ENCODE measurements around the gene KCNQ2. TPM values are rescaled to one million over a fixed set of nuclear protein-coding genes. Genes with fewer than 3 reads are reported as not detected.

The KCNQ2 gene
- total RNA-seq, 4 donors from 2014 or later: not detected

DNA sequence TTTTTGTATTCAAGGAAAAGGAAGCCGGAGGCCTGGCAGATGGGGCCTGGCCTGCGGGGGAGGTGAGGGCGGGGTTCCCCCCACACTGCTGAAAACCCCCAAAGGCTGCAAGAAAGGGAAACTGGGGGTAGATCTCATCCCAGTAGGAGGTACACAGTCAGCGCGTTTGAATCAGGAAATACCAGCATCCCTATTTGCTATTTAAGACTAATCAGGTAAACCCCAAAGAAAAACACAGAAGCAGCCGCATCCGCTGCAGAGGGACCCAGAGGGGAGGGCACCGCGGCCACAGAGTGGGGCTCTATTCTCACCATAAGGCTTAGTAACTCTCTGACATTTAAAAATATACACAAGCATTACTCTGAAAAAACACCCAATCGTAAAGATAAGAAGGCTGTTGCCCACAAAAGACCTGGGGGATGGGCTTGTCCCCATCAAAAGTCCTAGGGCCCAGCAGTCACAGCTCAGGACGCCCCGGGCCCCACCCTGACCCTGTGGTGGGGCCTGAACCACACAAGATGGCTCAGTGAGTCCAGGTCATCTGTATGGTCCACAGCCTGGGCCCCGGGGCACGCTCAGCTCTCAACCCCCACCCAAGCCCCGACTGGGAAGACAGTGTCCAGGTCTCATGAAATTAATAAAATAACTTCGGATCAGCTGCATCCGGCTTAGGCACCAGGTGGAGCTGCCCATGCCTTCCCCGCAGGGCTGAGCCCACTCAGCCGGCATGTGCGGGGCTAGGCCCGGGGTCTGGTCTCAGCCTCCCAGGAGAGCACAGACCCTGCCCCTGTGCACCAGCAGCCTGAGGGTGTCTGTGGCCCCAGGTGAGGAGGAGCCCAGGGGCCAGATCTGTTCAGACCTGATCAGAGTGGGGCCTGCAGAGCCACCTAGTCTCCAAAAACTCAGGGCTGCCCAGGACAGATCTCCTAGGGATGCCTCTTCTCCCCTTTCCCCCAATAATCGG is 31.0 kb downstream of the KCNQ2 start:
- WGBS, 2 donors: 30 to 34% methylated on average over 8 to 11 of the region's 22 CpGs
- DNase-seq: no peak
- no peak overlapping the region for H3K27ac ChIP-seq

DNA sequence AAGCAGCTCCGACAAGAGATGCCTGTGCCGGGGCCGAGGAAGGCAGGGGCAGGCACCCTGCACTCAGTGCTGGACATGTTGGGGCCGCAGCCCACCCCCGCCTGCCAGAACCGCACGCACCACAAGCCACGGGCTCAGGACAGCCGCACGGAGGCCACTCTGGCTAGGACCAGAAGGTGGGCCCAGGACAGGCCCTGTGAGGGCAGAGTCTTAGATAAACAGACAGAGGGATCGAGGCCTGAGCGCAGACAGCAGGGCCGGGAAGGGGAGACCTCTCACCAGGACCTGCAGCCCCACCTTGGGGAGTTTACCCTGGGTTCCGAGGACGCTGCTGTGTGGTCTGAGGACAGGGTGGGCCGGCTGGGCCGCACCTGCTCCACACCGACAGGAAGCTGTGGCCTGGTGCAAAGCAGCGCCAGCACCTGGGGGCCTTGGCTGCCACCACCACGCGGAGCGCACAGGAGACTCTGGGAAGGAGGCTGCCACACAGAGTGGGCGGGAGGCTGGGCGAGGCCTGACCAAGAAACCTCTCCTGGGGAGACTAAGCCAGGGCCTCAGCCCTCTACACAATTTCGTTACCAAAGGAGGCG is 32.0 kb downstream of the KCNQ2 start:
- WGBS, 2 donors: 77 to 78% methylated on average over 7 to 14 of the region's 26 CpGs
- Histone ChIP-seq H3K4me3 (no peak overlapping the region), H3K4me1 (no peaks in the 10 kb centered on the region), H3K9me3 (no peaks in the 10 kb centered on the region), H3K27ac (no peak overlapping the region), H3K36me3 (no peaks in the 10 kb centered on the region), H3K27me3 (peaks cover 0 to 63% (median 0%) of the 10 kb centered on the region in 4 donors)
- intact Hi-C loops (cut with DNase I): no loop called here
- DNase-seq: no peak
- TF ChIP-seq POLR2A (IDR thresholded peaks at IDR 0.05): no peak
- TF ChIP-seq, protein P1, sequence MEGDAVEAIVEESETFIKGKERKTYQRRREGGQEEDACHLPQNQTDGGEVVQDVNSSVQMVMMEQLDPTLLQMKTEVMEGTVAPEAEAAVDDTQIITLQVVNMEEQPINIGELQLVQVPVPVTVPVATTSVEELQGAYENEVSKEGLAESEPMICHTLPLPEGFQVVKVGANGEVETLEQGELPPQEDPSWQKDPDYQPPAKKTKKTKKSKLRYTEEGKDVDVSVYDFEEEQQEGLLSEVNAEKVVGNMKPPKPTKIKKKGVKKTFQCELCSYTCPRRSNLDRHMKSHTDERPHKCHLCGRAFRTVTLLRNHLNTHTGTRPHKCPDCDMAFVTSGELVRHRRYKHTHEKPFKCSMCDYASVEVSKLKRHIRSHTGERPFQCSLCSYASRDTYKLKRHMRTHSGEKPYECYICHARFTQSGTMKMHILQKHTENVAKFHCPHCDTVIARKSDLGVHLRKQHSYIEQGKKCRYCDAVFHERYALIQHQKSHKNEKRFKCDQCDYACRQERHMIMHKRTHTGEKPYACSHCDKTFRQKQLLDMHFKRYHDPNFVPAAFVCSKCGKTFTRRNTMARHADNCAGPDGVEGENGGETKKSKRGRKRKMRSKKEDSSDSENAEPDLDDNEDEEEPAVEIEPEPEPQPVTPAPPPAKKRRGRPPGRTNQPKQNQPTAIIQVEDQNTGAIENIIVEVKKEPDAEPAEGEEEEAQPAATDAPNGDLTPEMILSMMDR (IDR thresholded peaks at IDR 0.05): no peak

More for the DNA sequence above, 31.0 kb downstream of the KCNQ2 start:
- intact Hi-C loops (cut with DNase I): no loop called here
- no peaks in the 10 kb centered on the region for H3K4me1 ChIP-seq
- no peak for TF ChIP-seq POLR2A (IDR thresholded peaks at IDR 0.05)
- TF ChIP-seq, protein P1 (IDR thresholded peaks at IDR 0.05): no peak
- no peaks in the 10 kb centered on the region for H3K9me3 ChIP-seq
- no peaks in the 10 kb centered on the region for H3K36me3 ChIP-seq
- no peak overlapping the region for H3K4me3 ChIP-seq
- peaks cover 0 to 71% (median 0%) of the 10 kb centered on the region in 4 donors for H3K27me3 ChIP-seq

DNA sequence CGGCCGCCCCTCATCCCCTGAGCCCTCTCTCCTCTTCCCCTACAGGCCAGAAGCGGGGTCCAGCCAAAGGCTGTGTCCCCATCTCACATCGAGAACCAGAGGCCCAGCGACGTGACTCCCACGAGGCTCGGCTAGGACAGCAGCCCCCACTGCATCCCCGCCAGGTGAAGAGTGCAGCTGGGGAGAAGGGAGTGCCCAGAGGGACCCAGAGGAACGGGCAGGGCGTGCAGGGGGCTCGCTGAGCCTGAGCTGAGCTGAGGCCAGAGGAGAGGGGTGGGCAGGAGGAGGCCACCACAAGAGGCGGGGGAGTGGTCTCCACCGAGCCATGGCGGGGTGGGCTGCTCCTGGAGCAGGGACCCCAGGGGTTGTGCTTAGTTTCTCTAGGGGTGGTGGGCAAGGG is 32.6 kb downstream of the KCNQ2 start:
- DNase-seq: no peak
- H3K27ac ChIP-seq: no peak overlapping the region
- intact Hi-C loops (cut with DNase I): no loop called here
- no peaks in the 10 kb centered on the region for H3K36me3 ChIP-seq
- H3K27me3 ChIP-seq: peaks cover 0 to 59% (median 0%) of the 10 kb centered on the region in 4 donors
- no peak overlapping the region for H3K4me3 ChIP-seq
- no peaks in the 10 kb centered on the region for H3K4me1 ChIP-seq
- TF ChIP-seq, protein P1 (IDR thresholded peaks at IDR 0.05): no peak
- no peak for TF ChIP-seq POLR2A (IDR thresholded peaks at IDR 0.05)
- 92% methylated on average over 2 of the region's 15 CpGs; no CpG with 5 or more reads in 1 of the 2 donors for WGBS, 2 donors
- no peaks in the 10 kb centered on the region for H3K9me3 ChIP-seq

DNA sequence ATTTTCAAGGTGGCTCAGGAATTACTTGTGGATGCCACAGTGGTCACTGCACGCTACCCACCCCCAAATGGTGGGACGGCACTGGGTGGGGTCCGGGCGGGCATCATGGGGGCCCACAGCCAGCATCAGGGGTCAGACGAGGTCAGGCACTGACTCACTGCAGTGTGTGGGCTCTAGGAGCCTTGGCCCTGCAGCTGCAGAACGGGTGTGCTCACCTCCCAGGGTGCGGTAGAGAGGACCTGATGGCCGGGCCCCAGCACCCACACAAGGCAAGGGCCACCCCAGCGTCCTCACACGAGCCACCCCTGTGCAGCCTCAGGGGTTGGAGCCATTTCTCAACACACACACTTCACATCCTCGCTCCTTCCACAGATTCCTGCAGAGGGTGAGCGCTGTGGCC is 34.3 kb downstream of the KCNQ2 start:
- no peak overlapping the region for H3K4me3 ChIP-seq
- intact Hi-C loops (cut with DNase I): no loop called here
- no peaks in the 10 kb centered on the region for H3K36me3 ChIP-seq
- no peak for DNase-seq
- H3K27me3 ChIP-seq: peaks cover 0 to 65% (median 0%) of the 10 kb centered on the region in 4 donors
- no peaks in the 10 kb centered on the region for H3K9me3 ChIP-seq
- WGBS, 2 donors: 80% methylated on average over 3 of the region's 12 CpGs; no CpG with 5 or more reads in 1 of the 2 donors
- TF ChIP-seq, protein P1 (IDR thresholded peaks at IDR 0.05): no peak
- no peak for TF ChIP-seq POLR2A (IDR thresholded peaks at IDR 0.05)
- no peaks in the 10 kb centered on the region for H3K4me1 ChIP-seq
- H3K27ac ChIP-seq: no peak overlapping the region

DNA sequence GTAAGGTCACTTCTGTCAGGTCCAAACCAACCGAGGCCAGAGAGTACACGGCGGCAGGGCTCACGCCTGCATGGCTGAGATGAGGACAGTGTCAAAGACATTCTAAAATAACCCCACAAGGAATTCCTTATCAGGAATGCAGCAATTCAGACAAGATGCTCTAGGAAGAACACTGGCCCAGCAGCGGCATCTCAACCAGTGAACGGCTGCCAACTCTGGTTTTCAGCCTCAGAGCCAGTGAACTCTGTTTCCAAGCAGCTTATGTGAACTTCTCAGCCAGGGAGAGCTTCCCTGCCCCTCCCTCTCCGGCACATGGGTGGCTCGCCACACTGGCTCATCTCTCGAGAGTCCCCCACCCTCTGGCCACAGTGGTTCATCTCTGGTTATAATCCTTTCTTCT is 36.9 kb downstream of the KCNQ2 start:
- WGBS, 2 donors: 48 to 49% methylated on average over 8 to 9 of the region's 9 CpGs
- TF ChIP-seq, protein P1 (IDR thresholded peaks at IDR 0.05): no peak
- TF ChIP-seq POLR2A (IDR thresholded peaks at IDR 0.05): no peak
- H3K27me3 ChIP-seq: peaks cover 0 to 59% (median 0%) of the 10 kb centered on the region in 4 donors

More for the DNA sequence above, 36.9 kb downstream of the KCNQ2 start:
- H3K36me3 ChIP-seq: no peaks in the 10 kb centered on the region
- H3K4me3 ChIP-seq: no peak overlapping the region
- H3K27ac ChIP-seq: no peak overlapping the region
- peaks cover 0 to 4% (median 0%) of the 10 kb centered on the region in 3 donors for H3K9me3 ChIP-seq
- H3K4me1 ChIP-seq: no peaks in the 10 kb centered on the region
- intact Hi-C loops (cut with DNase I): no loop called here
- no peak for DNase-seq
